Endothelial cell of umbilical vein (primary cell): ENCODE results near the gene SLC35F3.

Experiments used
- CTCF ChIP-seq, 2 donors: IDR thresholded peaks; 1 replicate in 1 of 2; 2 replicates in 1 of 2; pipeline ENCODE4 v1.5.1; 2011; ENCODE audit warnings: low read length in 2 of 2, mild to moderate bottlenecking in 2 of 2, moderate library complexity in 2 of 2, control low read depth in 1 of 2, inconsistent platforms in 1 of 2, low read depth in 1 of 2; ENCODE audit not compliant: insufficient read depth in 1 of 2; ENCODE audit errors: extremely low read depth in 1 of 2
- EZH2 ChIP-seq: IDR thresholded peaks from 2 replicates; pipeline ENCODE4 v1.6.1; 2012; ENCODE audit warnings: borderline replicate concordance, low read depth, mild to moderate bottlenecking, moderate library complexity, low read length, inconsistent platforms; ENCODE audit not compliant: severe bottlenecking
- MYC ChIP-seq: IDR thresholded peaks from one replicate; pipeline ENCODE4 v1.6.1; 2011; ENCODE audit warnings: mild to moderate bottlenecking, low read depth, low read length
- POLR2A ChIP-seq: IDR thresholded peaks from 2 replicates; pipeline ENCODE4 v1.6.1; 2012; ENCODE audit warnings: low read depth, mild to moderate bottlenecking, control low read depth, low read length
- POLR2AphosphoS5 ChIP-seq: IDR thresholded peaks from 2 replicates; pipeline ENCODE4 v1.6.1; 2012; ENCODE audit warnings: low read depth, mild to moderate bottlenecking, control low read depth, low read length, moderate library complexity; ENCODE audit not compliant: insufficient read depth

- TF ChIP-seq CTCF (IDR thresholded peaks at IDR 0.05; ENCODE audit: extremely low read depth in 1 of 2, insufficient read depth in 1 of 2, low read depth in 1 of 2, low read length in 2 of 2) (no peak), POLR2A (no peak), POLR2AphosphoS5 (no peak), EZH2 (no peak), MYC (no peak)
Observed at GRCh38 chr1:234201600-234201999, 297.1 kb downstream of the SLC35F3 start.
